GM12873 (cell line): ENCODE measurements around the gene TOR4A.

ENCODE experiments used
- TF ChIP-seq, protein P1 (sequence below): IDR thresholded peaks from 2 replicates; pipeline ENCODE4 v1.5.1; 2012; ENCODE audit warnings: low read depth, mild to moderate bottlenecking, moderate library complexity, low read length, control low read depth; ENCODE audit not compliant: insufficient read depth; ENCODE audit errors: missing control alignments

Gene TOR4A

DNA sequence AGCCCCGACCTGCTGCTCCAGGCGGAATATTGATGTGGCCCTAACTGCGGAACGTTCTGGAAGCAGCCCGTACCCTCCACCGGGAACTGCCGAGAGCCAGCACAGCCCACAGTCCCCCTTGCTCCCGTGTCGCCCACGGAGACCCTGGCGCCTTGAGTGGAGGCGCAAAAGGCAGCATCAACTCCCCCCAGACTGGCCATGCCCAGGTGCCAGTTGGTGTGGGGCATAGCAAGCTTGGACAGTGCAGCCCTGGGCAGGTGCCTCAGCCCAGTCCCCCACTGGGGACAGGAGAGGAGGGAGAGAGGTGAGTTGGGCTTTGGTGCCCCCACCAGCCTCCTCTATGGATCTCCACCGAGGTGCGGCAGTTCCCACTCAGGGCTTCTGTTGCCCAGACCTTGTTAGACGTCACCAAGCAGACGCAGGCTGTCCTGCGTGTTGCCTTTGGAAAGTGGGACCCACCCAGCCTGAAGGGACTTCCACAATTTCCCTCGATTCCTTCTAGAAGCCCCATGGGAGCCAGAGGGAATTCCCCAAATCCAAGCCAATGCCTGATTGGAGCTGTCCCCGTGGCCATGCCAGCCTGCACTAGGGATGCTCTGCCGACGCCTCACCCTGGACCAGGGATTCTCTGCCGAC, 44.3 kb downstream of the TOR4A start:
- TF ChIP-seq, protein P1, sequence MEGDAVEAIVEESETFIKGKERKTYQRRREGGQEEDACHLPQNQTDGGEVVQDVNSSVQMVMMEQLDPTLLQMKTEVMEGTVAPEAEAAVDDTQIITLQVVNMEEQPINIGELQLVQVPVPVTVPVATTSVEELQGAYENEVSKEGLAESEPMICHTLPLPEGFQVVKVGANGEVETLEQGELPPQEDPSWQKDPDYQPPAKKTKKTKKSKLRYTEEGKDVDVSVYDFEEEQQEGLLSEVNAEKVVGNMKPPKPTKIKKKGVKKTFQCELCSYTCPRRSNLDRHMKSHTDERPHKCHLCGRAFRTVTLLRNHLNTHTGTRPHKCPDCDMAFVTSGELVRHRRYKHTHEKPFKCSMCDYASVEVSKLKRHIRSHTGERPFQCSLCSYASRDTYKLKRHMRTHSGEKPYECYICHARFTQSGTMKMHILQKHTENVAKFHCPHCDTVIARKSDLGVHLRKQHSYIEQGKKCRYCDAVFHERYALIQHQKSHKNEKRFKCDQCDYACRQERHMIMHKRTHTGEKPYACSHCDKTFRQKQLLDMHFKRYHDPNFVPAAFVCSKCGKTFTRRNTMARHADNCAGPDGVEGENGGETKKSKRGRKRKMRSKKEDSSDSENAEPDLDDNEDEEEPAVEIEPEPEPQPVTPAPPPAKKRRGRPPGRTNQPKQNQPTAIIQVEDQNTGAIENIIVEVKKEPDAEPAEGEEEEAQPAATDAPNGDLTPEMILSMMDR: no peak

DNA sequence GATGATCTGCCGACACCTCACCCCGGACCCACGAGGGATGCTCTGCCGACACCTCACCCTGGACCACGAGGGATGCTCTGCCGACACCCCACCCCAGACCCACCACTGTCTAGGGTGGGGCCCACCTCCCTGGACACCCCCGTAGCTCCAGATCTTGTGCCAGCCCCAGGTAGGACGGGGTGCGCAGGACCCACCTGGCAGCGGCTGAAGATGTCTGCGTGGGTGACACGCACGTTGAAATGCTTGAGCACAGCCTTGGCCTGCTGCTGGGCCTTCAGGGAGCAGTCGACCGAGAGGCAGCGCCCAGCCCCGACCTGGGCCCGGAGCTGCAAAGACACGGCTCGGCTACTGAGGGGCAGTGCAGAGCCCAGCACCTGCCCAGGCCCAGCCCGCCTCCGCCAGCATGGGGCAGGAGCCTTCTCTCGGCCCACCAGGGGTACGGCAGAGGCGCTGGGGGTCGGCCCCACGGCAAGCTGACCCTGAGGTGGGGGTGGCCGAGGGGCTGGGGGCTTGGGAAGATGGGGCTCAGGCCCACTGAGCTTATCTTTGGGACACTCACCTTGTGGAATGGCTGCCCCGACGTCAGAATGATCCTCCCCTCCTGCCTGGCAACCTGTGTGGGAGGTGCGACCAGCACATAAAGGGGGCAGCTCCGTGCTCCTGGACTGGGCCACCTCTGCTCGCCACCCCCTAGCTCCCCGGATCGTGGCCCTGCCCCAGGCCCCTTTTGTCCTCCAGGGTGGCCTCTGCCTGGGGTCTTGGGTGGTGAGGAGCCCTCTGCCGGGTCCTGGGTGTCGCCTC, 46.2 kb downstream of the TOR4A start:
- TF ChIP-seq, protein P1: no peak

DNA sequence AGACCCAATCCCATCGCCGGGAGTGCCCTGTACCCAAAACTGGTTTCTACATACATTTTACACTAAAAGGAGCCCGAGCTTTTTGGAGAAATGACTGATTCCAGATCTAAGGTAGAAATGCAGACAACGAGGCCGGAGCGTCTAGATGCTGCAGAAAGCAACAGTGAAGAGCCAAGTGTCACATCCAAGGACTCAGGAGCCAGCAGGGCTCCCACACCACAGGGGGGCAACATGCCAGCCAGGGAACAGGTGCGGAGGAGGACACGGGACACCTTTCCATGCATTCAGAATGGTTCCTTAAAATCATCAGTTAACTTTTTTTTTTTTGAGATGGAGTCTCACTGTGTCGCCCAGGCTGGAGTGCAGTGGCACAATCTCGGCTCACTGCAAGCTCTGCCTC, 47.6 kb downstream of the TOR4A start:
- TF ChIP-seq, protein P1: no peak

DNA sequence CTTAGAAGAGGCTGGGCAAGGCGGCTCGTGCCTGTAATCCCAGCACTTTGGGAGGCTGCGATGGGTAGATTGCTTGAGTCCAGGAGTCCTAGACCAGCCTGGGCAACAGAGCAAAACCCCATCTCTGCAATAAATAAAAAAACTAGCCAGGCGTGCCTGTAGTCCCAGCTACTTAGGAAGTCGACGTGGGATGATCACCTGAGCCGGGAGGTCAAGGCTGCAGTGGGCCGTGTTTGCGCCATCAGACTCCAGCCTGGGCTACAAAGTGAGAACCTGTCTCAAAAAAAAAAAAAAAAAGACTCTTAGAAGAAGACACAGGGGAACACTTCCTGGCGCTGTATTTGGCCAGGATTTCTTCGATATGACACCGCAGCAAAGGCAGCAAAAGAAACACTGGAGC, 48.3 kb downstream of the TOR4A start:
- TF ChIP-seq, protein P1: no peak

DNA sequence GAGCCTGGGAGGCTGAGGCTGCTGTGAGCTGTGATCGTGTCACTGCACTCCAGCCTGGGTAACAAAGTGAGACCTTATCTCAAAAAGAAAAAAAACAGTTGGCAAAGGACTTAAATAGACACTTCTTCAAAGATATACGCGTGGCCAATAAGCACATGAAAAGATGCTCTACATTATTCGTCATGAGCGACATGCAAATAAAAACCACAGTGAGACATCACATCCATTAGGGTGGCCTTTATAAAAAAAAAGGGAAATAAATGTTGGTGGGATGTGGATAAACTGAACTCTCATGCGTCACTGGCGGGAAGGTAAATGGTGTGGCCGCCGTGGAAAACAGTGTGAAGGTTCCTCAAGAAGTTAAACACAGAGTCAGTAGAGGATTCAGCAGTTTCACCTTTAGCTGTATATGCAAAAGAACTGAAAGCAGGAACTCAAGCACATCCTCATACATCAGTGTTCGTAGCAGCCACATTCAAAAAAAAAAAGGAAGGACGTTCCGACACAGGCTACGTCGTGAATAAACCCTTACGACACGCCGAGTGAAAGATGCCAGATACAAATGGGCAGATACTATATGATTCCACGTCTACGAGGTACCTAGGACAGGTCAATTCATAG, 49.0 kb downstream of the TOR4A start:
- TF ChIP-seq, protein P1: no peak

DNA sequence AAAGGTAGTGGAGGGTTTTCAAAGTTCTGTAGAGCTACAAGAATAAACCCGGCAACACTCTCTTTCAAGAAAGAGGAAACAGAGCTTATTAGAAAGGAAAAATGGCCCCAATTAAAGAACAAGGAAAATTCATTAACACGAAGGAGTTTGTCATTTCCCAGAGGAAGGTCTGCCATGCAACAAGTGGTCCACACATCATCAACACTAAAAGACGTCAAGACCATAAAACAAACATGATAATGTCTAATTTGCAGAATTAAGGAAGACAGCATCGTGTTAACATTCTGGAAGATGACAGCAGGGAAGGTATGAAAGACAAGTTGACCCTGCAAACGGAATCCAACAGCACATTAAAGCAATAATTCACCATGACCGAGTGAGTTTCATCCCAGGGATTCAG, 53.2 kb downstream of the TOR4A start:
- TF ChIP-seq, protein P1: no peak

DNA sequence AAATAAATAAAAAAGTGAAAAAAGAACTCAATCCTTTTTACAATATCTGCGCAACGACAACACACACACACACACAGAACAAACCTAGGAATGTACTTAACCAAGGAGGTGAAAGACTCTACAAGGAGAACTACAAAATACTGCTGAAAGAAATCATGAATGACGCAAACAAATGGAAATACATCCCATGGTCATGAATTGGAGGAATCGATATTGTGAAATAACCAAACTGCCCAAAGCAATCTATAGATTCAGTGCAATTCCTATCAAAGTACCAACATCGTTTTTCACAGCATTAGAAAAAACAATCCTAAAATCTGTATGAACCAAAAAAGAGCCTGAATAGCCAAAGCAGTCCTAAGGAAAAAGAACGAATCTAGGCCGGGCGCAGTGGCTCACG, 54.4 kb downstream of the TOR4A start:
- TF ChIP-seq, protein P1: no peak
